GM19438 (cell line): ENCODE data around the gene AKAP8.
"Not testable (repeated sequence)": the region's sequence is repeated elsewhere in the genome, so short reads cannot be mapped to it uniquely, and the experiment has no call there.

ENCODE experiments used
- ATAC-seq: cut with Tn5 transposase; IDR thresholded peaks from one replicate; pipeline ENCODE4 v1.9.1; 2021; ENCODE audit warnings: low read depth; ENCODE audit not compliant: unreplicated experiment

The AKAP8 gene

DNA sequence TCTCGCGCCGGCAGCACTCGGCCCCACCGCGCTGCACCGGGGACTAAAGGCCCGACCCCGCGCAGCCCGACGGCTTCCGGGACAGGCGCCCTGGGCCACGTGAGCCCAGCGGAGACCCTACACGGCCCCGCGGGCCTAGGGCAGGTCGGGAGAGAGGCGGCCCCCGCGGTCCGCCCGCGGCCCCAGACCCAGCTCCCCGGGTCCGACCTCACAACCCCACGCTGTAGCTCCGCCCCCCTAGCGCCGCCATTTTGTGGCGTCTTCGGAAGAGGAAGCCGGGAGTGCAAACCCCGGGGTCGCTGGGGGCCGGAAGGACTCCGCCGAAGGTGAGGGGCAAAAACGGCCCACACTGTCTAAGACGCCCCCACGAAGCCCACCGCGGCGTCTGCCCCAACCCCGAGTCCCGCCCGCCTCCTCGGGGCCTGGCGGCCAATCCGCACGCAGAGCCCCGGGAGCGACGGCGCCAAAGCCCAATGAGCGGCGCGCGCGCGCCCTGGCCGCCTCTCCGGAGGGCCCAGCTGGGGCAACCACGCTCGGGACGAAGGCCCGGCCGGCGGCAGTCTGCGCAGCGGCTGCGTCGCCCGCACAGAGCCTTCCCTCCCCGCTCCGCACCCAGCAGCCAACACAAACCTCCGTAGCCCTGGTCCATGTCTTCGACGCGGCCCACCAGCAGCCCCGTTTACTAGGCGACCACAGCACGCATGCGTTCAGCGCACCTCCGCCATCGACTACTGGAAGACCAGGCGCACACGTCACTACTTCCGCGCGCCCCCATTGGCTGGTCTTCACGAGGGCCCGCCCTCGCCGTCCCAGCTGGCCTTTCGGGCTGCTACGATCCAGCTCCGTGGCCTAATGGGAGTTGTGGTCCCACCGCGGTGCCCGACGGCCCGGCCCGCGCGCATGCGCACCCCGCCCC lies at the start of gene AKAP8:
AKAP8 (minus strand) TSS at position 705 of the 916 bp plus-strand sequence; CDS start at position 649, 56 bp downstream.
- ATAC-seq: peak; percentile 73

GRCh38 chr19:15427991-15428471 lies 48.4 kb upstream of the AKAP8 start:
- no peak for ATAC-seq

GRCh38 chr19:15427350-15427700 lies 47.7 kb upstream of the AKAP8 start:
- no peak for ATAC-seq

GRCh38 chr19:15426485-15427349 lies 47.1 kb upstream of the AKAP8 start:
- ATAC-seq: no peak

DNA sequence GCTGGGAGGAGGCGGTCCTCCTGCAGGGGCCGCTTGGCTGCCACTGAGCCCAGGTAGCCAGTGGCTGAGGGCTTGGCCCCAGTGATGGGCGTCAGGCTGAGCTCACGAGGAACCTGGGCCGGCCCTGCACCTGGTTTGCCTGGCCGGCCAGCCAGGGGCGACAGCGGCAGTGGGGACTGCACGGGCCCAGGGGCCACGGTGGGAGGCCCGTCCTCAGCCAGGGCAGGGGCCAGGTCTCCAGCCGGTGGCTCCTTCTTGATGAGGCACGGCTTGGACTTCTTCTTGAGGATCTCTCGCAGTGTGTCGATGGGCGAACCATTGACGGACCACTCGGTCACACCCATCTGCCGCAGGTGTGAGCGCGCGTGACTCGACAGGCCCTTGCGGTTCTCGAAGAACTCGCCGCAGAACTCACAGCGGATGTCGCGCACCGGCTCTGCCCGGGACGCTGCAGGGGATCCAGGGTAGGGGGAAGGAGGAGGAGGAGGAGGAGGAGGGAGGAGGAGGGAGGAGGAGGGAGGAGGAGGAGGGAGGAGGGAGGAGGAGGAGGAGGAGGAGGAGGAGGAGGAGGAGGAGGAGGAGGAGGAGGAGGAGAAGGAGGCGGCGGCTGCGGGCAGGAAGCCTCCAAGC lies 45.8 kb upstream of the AKAP8 start:
- ATAC-seq: no peak

- ATAC-seq: no peak
Measured at GRCh38 chr19:15424692-15425272, 45.2 kb upstream of the AKAP8 start.

DNA sequence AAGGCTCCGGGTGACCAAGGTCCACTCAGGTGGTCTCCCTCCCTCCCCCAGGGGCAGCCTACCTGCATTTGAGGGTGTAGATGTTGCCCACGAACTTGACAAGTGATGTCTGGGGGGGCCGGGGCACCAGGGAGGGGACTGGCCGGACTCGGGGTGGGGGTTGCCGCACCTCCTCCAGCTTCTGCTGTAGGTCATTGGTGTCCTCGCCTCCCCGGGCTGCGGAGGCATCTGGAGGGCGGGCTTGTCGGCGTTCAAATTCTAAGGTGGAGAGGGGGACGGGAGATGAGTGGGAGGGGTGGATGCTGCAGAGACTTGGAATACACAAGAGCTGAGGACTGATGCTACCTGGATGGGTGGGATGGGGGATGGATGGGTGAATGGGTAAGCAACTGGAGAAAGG lies 44.5 kb upstream of the AKAP8 start:
- ATAC-seq: no peak

DNA sequence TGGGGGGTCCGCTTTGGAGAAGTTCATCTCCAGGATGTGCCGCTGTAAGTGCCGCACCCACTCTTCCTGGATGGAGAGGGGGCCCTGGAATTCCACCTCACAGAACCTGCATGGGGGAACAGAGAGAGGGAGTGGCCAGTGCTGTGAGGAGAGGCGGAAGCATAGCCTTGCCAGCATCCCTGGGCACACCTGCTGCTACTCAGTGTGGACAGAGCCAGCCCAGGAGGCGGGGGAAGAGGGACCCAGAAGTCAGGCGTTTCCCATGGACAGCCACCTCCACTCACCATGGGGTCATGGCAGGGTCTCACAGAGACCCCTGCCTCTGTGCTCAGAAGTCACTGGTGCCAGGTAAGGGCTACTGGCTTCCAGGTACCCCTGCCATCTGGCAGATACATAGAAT lies 43.5 kb upstream of the AKAP8 start:
- ATAC-seq: no peak

GRCh38 chr19:15422296-15423075 lies 42.9 kb upstream of the AKAP8 start:
- ATAC-seq: no peak

GRCh38 chr19:15421721-15422260 lies 42.2 kb upstream of the AKAP8 start:
- ATAC-seq: no peak

- ATAC-seq: no peak
Measured at GRCh38 chr19:15421136-15421695, 41.6 kb upstream of the AKAP8 start.

DNA sequence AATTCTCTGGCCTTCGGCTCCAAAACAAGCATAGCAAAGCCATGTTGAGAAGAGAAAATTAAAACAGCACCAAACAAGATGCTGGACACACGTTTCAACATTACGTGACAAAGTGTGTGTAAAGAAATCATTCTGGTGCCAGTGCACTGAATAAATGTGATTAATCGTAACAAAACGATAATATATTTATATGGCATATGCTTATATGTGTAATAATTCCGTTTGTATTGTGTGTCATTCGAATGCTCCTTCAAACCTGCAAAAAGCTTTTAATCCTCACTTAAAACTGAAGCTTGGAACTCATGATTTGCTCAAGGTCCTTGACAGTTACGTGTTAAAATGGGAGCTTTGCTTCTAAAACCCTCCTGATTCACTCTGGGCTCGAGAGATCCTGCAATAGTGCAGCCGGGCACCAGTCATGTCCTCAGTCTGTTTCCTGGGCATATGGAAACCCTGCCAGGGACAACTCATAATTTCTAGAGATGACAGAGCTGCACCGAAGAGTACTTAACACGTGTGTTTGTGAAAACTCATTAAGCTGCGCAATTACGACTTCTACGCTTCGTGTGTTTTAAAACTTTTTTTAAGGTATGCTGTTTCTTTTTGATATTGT lies 39.9 kb upstream of the AKAP8 start:
- no peak for ATAC-seq

GRCh38 chr19:15418579-15419412 lies 39.2 kb upstream of the AKAP8 start, which contains the start of gene AKAP8L:
TSS of gene AKAP8L (minus strand) at chr19:15418988. CDS start at chr19:15418923, 65 bp downstream.
- ATAC-seq: peak; percentile 93

DNA sequence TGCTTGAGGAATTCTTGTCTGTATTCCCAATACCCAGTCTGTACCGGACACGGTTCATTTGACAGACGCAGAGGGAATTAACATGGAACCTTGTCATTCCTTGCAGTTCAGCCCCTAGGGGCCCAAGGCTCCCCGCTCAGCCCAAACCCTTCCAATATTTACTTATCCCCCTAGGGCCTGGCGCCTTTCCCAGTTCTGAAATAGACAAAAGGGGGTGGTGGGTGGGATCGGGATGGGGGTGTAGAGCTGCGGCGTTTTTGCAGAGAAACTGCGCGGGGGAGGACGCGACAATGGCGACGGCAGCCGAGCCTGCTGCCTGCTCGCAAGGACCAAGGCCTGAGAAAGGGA lies 38.6 kb upstream of the AKAP8 start:
- ATAC-seq: no peak

- no peak for ATAC-seq
Measured at GRCh38 chr19:15417699-15418098, 38.1 kb upstream of the AKAP8 start.

- ATAC-seq: no peak
Measured at GRCh38 chr19:15412832-15413231, 33.2 kb upstream of the AKAP8 start.

DNA sequence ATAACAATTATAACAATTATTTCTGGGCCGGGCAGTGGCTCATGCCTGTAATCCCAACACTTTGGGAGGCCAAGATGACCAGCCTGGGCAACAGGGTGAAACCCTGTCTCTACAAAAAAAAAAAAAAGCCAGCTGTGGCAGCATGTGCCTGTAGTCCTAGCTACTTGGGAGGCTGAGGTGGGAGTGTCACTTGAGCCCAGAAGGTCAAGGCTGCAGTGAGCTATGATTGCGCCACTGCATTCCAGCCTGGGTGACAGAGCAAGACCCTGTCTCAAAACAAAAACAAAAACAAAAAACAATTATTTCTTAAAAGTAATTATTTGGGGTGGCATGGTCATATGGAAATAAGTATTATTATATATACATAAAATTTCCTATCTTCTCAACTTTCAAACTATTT lies 31.8 kb upstream of the AKAP8 start:
- ATAC-seq: not testable (repeated sequence)

DNA sequence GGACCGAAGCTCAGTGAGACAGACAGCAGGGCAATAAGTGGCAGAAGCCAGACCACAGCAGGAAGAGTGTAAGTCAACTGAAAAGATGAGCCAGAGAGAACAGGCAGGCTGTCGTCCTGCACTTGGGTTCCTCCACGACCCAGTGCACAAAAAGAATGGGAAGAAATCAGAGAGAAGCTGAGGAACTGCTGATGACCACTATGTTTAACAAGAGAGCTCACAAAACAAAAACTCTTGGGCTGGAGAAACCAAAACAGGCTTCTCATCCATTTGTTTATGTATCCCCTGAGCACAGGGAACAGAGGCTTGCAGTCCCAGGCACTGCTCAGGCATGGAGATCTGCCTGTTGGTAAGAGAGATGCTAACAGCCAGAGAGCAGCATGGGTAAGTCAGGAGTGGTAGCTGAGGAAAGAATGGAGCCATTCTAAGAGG lies 25.2 kb upstream of the AKAP8 start:
- ATAC-seq: no peak
